GM23338 (cell line): Measurements from ENCODE around the gene TDP2.

ENCODE experiments used
- CTCF ChIP-seq, 2 experiments: fragments of 200-600 bp in 1 of 2; sonication (generic) in 1 of 2; conservative IDR thresholded peaks; 2 replicates each; pipeline versions ENCODE4 v1.5.1 to v1.6.1; 2016 to 2017; ENCODE audit warnings: antibody characterized with exemption in 2 of 2, low read depth in 2 of 2, mild to moderate bottlenecking in 2 of 2, moderate library complexity in 1 of 2
- EZH2 ChIP-seq: fragments of 200-600 bp; sonication (generic); IDR thresholded peaks from one replicate; pipeline ENCODE4 v1.8.0; 2017; ENCODE audit warnings: antibody characterized with exemption, mild to moderate bottlenecking, low read depth; ENCODE audit not compliant: unreplicated experiment
- EZH2phosphoT487 ChIP-seq: fragments of 200-600 bp; sonication (generic); IDR thresholded peaks from one replicate; pipeline ENCODE4 v1.8.1; 2018; ENCODE audit warnings: antibody characterized with exemption; ENCODE audit not compliant: unreplicated experiment
- POLR2AphosphoS5 ChIP-seq: IDR thresholded peaks from 2 replicates; pipeline ENCODE4 v1.6.1; 2016; ENCODE audit warnings: antibody characterized with exemption, low read depth
- REST ChIP-seq: IDR thresholded peaks from one replicate; pipeline ENCODE4 v1.6.1; 2018; ENCODE audit warnings: antibody characterized with exemption; ENCODE audit not compliant: unreplicated experiment
- ZNF114 ChIP-seq: fragments of 250-450 bp; sonication (Bioruptor Pico); IDR thresholded peaks from 2 replicates; pipeline ENCODE4 v1.5.0; 2020; ENCODE audit warnings: mild to moderate bottlenecking, moderate library complexity
- ZNF462 ChIP-seq: fragments of 250-450 bp; sonication (Bioruptor Pico); IDR thresholded peaks from 2 replicates; pipeline ENCODE4 v1.5.0; 2020; ENCODE audit warnings: mild to moderate bottlenecking, moderate library complexity

- TF ChIP-seq CTCF (conservative IDR thresholded peaks at IDR 0.05; ENCODE audit: low read depth in 2 of 2), result no peak
- no peak for TF ChIP-seq EZH2
- no peak for TF ChIP-seq REST
- no peak for TF ChIP-seq POLR2AphosphoS5
- TF ChIP-seq ZNF114, result no peak
- no peak for TF ChIP-seq EZH2phosphoT487
- TF ChIP-seq ZNF462, result no peak
Measured at GRCh38 chr6:24607310-24608105, 59.2 kb downstream of the TDP2 start.
